HUES48 (cell line): Measurements from ENCODE around the gene CAMKK1.

ENCODE experiments used
- H3K27ac ChIP-seq: one replicate; pipeline ENCODE4 v1.7.0; 2013; ENCODE audit warnings: low read depth, low read length, inconsistent platforms
- H3K27me3 ChIP-seq: 2 replicates; pipeline ENCODE4 v1.6.1; 2013; ENCODE audit warnings: mild to moderate bottlenecking, low read length; ENCODE audit not compliant: control insufficient read depth, insufficient read depth
- H3K36me3 ChIP-seq: 2 replicates; pipeline ENCODE4 v1.6.1; 2013; ENCODE audit warnings: low read length; ENCODE audit not compliant: control insufficient read depth, insufficient read depth
- H3K4me1 ChIP-seq: 2 replicates; pipeline ENCODE4 v1.6.1; 2013; ENCODE audit warnings: mild to moderate bottlenecking, low read length; ENCODE audit not compliant: control insufficient read depth, insufficient read depth
- H3K4me3 ChIP-seq: 2 replicates; pipeline ENCODE4 v1.5.1; 2013; ENCODE audit warnings: mild to moderate bottlenecking, low read depth, low read length
- H3K9ac ChIP-seq: 2 replicates; pipeline ENCODE4 v1.6.1; 2013; ENCODE audit warnings: mild to moderate bottlenecking, low read depth, low read length, moderate library complexity
- H3K9me3 ChIP-seq: 2 replicates; pipeline ENCODE4 v1.6.1; 2013; ENCODE audit warnings: low read length; ENCODE audit not compliant: control insufficient read depth, insufficient read depth

Gene CAMKK1

DNA sequence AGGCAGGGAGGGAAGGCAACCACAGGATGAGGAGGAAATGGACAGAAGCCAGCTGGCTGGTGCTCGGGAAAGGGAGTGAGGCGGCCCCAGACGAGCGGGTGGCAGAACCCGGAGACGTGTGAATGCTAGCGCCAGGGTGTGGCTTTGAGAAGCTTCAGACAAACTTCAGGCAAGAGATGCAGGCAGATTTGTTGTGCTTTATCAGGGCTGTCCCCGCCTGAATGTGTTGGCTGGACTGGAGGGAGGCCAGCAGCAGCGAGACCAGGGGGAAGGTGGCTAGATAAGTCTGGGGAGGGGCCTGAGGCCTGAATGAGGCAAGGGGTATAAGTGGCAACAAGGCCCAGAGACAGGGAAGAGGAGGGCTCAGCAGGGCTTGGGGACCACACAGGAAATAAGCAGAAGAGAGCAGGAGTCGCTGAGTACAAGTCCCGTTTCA, 22.0 kb downstream of the CAMKK1 start:
- H3K4me3 ChIP-seq, result no peak overlapping the region
- H3K9ac ChIP-seq, result no peak overlapping the region
- no peaks in the 10 kb centered on the region for H3K27me3 ChIP-seq
- no peak overlapping the region for H3K27ac ChIP-seq
- no peaks in the 10 kb centered on the region for H3K4me1 ChIP-seq
- no peaks in the 10 kb centered on the region for H3K9me3 ChIP-seq
- peaks cover 29% of the 10 kb centered on the region for H3K36me3 ChIP-seq

DNA sequence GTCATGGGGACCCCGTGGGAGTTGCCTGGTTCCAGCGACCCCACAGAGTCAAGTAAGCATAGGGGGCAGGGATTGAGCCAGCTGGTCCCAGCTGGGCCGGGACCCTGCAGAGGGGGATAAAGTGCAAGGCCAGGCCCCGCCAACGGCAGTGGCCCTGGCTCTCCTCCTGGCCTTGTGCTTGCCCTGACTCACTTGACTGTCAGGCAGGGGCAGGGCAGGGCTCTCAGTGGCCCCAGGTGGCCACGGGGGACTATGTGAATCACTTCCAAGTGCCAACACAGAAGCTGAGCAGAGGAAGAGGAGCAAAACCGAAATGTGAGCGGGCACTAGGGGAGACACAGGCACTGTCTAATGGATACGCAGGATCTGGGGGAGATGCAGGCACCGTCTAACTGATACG, 25.2 kb downstream of the CAMKK1 start:
- no peak overlapping the region for H3K4me3 ChIP-seq
- no peaks in the 10 kb centered on the region for H3K9me3 ChIP-seq
- H3K4me1 ChIP-seq, result no peaks in the 10 kb centered on the region
- H3K27ac ChIP-seq, result no peak overlapping the region
- H3K9ac ChIP-seq, result no peak overlapping the region
- no peaks in the 10 kb centered on the region for H3K27me3 ChIP-seq
- peaks cover 9% of the 10 kb centered on the region for H3K36me3 ChIP-seq

DNA sequence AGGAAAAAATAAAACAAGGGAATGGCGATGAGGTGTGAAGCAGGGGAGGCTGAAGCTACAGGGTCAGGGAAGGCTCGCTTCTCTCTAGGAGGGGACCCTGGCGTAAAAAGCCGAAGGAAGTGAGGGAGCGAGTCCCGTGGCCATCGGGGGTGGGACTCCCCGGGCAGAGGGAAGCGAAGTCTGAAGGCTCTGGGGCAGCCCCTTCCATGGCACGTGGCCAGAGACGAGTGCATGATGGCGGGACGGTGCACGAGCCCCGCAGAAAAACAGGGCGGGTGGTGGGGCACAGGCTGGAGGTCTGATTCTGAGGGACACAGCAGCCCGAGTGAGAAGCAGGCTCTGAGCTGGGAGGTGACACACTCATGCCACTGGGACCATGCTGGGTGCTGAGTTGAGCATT, 25.7 kb downstream of the CAMKK1 start:
- H3K36me3 ChIP-seq, result peaks cover 4% of the 10 kb centered on the region

DNA sequence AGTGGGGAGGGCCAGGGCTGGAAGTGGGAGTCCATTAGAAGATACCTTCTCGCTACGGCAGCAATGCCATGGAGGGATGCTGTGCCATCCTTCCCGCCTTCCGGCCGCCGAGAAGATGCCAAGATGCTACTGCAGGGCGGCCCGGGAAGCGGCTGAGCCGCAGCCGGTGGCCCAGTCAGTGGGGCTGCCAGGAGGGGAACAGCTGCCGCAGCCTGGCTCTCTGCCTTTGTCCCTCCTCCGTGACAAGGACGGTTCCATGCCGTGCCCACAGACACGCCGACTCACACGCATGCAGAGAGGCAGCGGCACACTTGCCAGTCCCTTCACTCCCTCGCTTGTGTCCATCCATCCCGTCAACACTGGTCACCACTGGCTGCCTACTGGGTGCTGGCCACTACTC, 26.6 kb downstream of the CAMKK1 start:
- H3K9me3 ChIP-seq, result no peaks in the 10 kb centered on the region
- peaks cover 5% of the 10 kb centered on the region for H3K36me3 ChIP-seq
- no peak overlapping the region for H3K9ac ChIP-seq
- no peaks in the 10 kb centered on the region for H3K27me3 ChIP-seq
- H3K27ac ChIP-seq, result no peak overlapping the region
- H3K4me3 ChIP-seq, result no peak overlapping the region
- H3K4me1 ChIP-seq, result no peaks in the 10 kb centered on the region

More for the DNA sequence above, 25.7 kb downstream of the CAMKK1 start:
- no peak overlapping the region for H3K4me3 ChIP-seq
- H3K4me1 ChIP-seq, result no peaks in the 10 kb centered on the region
- no peaks in the 10 kb centered on the region for H3K9me3 ChIP-seq
- H3K9ac ChIP-seq, result no peak overlapping the region
- no peak overlapping the region for H3K27ac ChIP-seq
- no peaks in the 10 kb centered on the region for H3K27me3 ChIP-seq

DNA sequence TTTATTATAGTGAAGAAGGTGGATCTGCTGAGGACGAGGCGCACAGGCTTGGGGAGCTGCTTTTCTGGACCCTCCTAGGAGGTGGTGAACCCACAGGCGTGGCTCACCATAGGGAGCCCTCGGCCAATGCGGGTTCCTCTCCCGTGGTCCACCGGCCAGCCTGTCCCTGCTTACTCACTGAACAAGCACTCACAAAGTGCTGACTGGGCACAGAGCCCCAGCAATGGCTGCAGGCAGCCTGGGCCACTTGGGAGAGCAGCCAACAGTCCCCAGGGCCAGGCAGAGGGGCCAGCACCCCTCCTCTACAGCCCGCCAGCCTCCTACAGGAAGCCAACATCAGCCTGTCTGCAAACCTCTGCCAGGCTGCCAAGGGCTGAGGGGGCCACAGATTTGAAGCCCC, 27.7 kb downstream of the CAMKK1 start:
- Histone ChIP-seq H3K36me3 (peaks cover 13% of the 10 kb centered on the region), H3K4me1 (no peaks in the 10 kb centered on the region), H3K27me3 (no peaks in the 10 kb centered on the region), H3K9ac (no peak overlapping the region), H3K4me3 (no peak overlapping the region), H3K9me3 (no peaks in the 10 kb centered on the region), H3K27ac (no peak overlapping the region)

DNA sequence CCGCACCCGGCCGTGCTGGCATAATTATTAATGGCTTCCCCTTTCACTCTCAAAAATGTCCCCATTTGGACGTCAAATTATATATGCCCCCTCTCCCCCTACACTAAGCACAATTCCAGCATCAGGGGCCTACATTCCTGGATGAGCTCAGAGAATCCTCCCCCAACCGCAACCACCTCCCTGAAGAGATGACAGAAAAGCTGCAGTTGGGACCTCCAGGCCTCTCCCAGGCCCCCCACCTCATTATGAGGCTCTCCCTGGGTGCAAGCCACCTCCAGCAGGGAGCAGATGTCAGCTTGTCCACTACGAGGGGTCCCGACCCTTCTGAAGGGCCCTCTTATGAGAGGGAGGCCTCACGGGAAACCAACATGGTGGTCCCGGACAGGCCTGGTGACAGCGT, 28.3 kb downstream of the CAMKK1 start:
- H3K9me3 ChIP-seq, result no peaks in the 10 kb centered on the region
- H3K4me1 ChIP-seq, result no peaks in the 10 kb centered on the region
- H3K27ac ChIP-seq, result no peak overlapping the region
- H3K4me3 ChIP-seq, result no peak overlapping the region
- no peak overlapping the region for H3K9ac ChIP-seq
- H3K27me3 ChIP-seq, result no peaks in the 10 kb centered on the region
- peaks cover 13% of the 10 kb centered on the region for H3K36me3 ChIP-seq

DNA sequence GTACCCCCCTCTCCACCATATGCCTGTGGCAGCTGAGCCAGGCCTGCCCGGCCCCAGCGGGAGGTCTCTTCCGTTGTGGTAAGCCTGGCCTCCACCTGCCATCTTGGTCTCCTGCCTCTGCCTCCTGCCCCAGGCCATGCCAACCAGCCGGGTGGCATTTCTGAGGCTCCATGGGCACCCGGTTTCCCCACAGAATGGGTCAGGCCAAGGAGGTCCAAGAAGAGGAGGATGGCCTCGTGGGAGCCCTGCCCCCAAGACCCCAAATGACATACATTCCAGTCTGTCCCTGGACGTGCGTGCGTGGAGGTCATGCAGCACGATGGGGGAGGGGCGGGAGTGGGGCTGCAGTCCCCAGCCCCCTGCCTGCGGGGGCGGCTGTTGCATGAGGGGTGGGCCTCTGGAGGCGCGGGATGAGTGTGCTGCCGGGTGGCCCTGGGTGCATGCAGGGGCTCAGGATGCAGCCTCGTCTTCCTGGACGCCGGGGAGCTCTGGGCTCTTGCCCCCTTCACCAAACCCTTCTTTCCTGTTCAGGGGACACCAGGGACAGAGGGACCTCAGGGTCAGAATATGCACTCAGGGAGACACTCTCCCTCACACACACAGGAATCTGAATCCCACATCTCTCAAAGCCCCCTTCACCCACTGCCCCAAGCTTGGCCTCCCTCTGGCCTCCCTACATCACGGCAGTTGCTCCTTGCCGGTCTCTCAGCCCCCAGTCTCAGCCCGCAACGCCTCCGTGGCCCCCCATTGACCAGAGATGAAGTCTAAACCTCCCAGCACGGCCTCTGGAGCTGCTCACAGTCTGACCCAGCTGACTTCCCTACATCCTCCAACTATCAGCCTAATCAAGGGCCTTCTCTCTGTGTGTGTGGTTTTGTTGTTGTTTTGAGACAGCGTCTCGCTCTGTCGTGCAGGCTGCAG, 30.8 kb downstream of the CAMKK1 start:
- no peaks in the 10 kb centered on the region for H3K9me3 ChIP-seq
- H3K4me1 ChIP-seq, result no peaks in the 10 kb centered on the region
- H3K27me3 ChIP-seq, result no peaks in the 10 kb centered on the region
- H3K4me3 ChIP-seq, result no peak overlapping the region
- no peak overlapping the region for H3K9ac ChIP-seq
- peaks cover 13% of the 10 kb centered on the region for H3K36me3 ChIP-seq
- H3K27ac ChIP-seq, result no peak overlapping the region

DNA sequence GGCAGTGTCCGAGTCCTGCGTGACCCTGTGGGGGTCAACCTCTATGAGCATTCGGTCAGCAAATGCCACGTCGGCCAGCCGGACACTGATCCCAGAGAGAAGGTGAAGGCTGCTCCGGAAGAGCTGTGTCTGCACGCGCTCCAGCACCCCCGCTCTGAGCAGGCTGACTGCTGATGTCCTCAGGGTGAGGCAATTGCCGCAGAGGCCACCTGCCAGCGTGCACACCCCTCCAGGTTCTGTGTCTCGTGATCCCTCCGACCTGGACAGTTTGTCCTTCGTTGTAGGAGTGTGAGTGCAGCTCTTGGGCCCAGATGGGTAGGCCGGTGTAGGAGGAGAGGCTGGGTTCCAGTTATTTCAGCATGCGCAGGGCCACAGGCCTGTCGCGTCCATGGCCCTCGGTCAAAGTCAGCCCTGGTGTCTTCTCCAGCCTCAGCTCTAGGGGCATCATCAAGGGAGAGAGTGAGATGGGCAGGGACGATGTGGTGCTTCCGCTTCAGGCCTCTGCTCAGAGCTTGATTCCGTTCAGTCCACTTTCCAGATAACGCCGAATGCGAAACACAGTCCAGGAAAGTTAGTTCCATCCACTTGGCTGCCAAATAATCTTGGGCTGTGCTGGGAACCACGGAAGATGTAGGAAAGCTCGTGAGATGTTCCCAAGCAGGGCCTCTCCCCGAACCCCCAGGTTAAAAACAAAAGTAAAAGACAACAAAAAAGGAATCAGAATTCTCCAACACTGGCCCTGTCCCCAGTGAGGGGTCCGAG, 31.7 kb downstream of the CAMKK1 start:
- H3K9ac ChIP-seq, result no peak overlapping the region
- H3K36me3 ChIP-seq, result peaks cover 13% of the 10 kb centered on the region
- no peaks in the 10 kb centered on the region for H3K4me1 ChIP-seq
- H3K27me3 ChIP-seq, result no peaks in the 10 kb centered on the region
- no peak overlapping the region for H3K27ac ChIP-seq
- H3K4me3 ChIP-seq, result no peak overlapping the region
- no peaks in the 10 kb centered on the region for H3K9me3 ChIP-seq

DNA sequence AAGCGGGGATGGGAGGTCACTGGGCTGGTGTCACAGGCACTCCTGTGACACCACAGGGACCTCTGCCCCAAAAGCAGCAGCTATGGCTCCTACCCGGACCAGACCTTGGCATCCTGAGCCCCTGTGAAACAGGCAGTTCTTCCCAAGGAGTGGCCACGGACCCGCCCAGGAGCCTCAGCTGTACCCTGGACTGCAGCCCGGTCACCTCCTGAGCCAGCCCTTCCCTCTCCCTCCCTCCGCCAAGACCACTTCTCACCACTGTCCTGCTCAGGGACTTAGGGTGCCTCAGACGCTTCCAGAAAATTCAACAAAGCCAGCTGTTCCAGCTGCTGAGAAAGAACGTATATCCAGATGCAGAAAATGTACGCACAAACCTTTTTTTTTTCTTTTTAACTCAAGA, 32.9 kb downstream of the CAMKK1 start:
- no peak overlapping the region for H3K9ac ChIP-seq
- no peaks in the 10 kb centered on the region for H3K9me3 ChIP-seq
- no peak overlapping the region for H3K4me3 ChIP-seq
- no peaks in the 10 kb centered on the region for H3K27me3 ChIP-seq
- peaks cover 13% of the 10 kb centered on the region for H3K36me3 ChIP-seq
- H3K4me1 ChIP-seq, result no peaks in the 10 kb centered on the region
- no peak overlapping the region for H3K27ac ChIP-seq

DNA sequence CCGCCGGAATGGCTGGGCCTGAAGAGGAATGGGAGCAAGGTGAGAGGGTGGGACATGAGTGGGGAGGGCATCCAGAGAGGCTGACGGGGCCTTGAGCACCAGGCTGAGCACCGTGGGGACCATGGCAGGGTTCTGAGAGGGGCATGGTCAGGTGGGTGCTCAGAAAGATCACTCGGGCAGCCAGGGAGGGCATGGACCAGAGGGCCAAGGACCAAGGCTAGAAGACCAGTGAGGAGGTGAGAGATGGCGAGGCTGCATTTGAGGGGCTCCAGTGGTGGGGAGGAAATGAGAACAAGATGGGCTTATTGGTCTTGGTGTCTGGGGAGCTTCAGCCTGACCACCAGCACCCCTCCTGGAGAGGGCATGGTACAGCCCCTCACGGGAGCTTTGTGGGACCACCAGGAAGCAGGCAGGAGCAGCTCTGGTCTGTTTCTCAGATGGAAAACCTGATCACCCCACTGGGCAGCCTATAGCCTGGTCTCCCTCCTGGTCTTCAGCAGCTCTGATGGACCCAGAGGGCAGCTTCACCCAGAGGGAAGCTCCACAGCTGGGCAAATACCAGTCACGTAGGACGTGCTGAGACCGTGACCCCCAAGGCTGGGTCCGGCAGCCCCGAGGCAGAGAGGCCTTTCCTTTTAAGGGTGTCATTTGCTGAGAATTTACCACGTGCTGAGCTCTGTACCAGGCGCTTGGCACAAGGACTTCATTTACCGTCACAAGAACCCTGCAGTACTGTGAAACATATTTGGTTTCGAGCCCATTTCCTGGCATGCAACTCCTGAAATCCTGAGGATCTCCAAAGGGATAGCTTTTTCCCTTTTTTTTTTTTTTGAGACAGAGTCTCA, 35.4 kb downstream of the CAMKK1 start:
- no peak overlapping the region for H3K27ac ChIP-seq
- H3K27me3 ChIP-seq, result no peaks in the 10 kb centered on the region
- H3K36me3 ChIP-seq, result peaks cover 13% of the 10 kb centered on the region
- no peak overlapping the region for H3K9ac ChIP-seq
- no peaks in the 10 kb centered on the region for H3K4me1 ChIP-seq
- H3K4me3 ChIP-seq, result no peak overlapping the region
- H3K9me3 ChIP-seq, result no peaks in the 10 kb centered on the region
